Ovary (tissue), 3 donors: ENCODE data around the gene PWWP2B.

Source experiments
- EP300 ChIP-seq: sonication (generic); formaldehyde crosslinking; IDR thresholded peaks from one replicate; pipeline ENCODE4 v1.6.1; 2017; ENCODE audit warnings: antibody characterized with exemption
- POLR2A ChIP-seq: fragments of 450-650 bp; IDR thresholded peaks from one replicate; pipeline ENCODE4 v1.6.1; 2017; ENCODE audit warnings: antibody characterized with exemption, mild to moderate bottlenecking, moderate library complexity
- TF ChIP-seq, protein P1 (sequence below), 3 donors: fragments of 450-650 bp in 2 of 3; fragments of 200-600 bp in 1 of 3; IDR thresholded peaks; one replicate each; pipeline versions ENCODE4 v1.5.1 to v1.8.0; 2016 to 2022; ENCODE audit warnings: antibody characterized with exemption in 3 of 3, mild to moderate bottlenecking in 1 of 3
- donor health status: DM: no; HTN: no; CAD: no.

DNA sequence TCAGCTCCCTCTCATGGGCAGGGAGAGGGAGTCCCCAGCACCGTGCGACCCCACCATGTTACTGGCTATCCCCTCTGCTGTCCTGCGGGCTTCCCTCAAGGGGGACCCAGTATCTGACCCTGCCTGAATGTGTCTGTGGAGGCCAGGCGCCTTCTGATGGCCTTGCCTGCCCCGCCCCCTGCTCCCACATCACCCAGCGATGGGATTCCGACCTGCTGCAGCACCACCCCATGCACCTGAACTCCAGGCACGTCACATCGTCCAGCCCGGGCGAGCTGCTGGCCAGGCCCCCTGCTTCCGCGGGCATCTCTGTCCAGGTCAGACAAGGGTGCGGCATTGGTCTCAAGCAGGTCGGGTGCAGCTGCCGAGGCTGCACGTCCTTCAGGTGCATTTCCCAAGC, 46.1 kb upstream of the PWWP2B start:
- TF ChIP-seq, protein P1, sequence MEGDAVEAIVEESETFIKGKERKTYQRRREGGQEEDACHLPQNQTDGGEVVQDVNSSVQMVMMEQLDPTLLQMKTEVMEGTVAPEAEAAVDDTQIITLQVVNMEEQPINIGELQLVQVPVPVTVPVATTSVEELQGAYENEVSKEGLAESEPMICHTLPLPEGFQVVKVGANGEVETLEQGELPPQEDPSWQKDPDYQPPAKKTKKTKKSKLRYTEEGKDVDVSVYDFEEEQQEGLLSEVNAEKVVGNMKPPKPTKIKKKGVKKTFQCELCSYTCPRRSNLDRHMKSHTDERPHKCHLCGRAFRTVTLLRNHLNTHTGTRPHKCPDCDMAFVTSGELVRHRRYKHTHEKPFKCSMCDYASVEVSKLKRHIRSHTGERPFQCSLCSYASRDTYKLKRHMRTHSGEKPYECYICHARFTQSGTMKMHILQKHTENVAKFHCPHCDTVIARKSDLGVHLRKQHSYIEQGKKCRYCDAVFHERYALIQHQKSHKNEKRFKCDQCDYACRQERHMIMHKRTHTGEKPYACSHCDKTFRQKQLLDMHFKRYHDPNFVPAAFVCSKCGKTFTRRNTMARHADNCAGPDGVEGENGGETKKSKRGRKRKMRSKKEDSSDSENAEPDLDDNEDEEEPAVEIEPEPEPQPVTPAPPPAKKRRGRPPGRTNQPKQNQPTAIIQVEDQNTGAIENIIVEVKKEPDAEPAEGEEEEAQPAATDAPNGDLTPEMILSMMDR (IDR thresholded peaks at IDR 0.05), result no peak
- TF ChIP-seq EP300 (no peak), POLR2A (no peak)
